ENCODE data around the gene METTL16. TPM values are rescaled to one million over a fixed set of nuclear protein-coding genes. Genes with fewer than 3 reads are reported as not detected.

Gene METTL16
- total RNA-seq, 1 experiment from 2014 or later, result 37.6 TPM

DNA sequence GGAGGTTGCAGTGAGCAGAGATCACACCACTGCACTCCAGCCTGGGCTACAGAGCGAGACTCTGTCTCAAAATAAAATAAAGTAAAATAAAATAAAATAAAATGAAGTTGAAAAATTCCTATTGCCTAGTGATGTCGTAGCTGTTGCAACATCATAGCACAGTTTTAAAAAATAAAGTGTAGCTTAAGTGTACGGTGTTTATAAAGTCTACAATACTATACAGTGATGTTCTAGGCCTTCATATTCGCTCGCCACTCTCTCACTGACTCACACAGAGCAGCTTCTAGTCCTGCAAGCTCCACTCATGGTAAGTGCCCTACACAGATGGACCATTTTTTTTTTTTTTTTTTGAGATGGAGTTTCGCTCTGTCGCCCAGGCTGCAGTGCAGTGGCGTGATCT lies 67.3 kb downstream of the METTL16 start:
- ATAC-seq (no peak), DNase-seq (ENCODE audit: low read depth, low spot score) (no peak)
- H3K27ac ChIP-seq (ENCODE audit: low read depth, low read length), result no peak overlapping the region
- peaks cover 0 to 4% of the 10 kb centered on the region in 2 experiments; a peak in 1 of 4 replicates for H3K9me3 ChIP-seq (ENCODE audit: control insufficient read depth in 1 of 2, insufficient read depth in 1 of 2, low read depth in 1 of 2, low read length in 2 of 2)
- ChIA-PET RAD21 (ENCODE audit: low non-redundant PET in 1 of 2, low total read pairs in 2 of 2, uncharacterized antibody in 2 of 2, unreplicated experiment in 2 of 2) (no interaction called here), CTCF (no interaction called here), POLR2A (no interaction called here)
- H3K36me3 ChIP-seq (ENCODE audit: control insufficient read depth in 1 of 2, insufficient read depth in 2 of 2, low read length in 2 of 2), result peaks cover 8 to 13% of the 10 kb centered on the region in 2 experiments; a peak in 3 of 4 replicates
- no TSS peak for BruUV-seq (replicated peaks)
- no peak overlapping the region for H2AFZ ChIP-seq (ENCODE audit: low read depth, low read length, poor library complexity, severe bottlenecking)
- no peak overlapping the region for H3K4me3 ChIP-seq (replicated peaks in 1 of 2; ENCODE audit: low read depth in 1 of 2, low read length in 2 of 2)
- H3K4me1 ChIP-seq (ENCODE audit: control insufficient read depth in 1 of 2, insufficient read depth in 2 of 2, low read length in 2 of 2), result no peaks in the 10 kb centered on the region
- peaks cover 4% of the 10 kb centered on the region; the same call in 1 of the 2 replicates for H3K79me2 ChIP-seq (ENCODE audit: insufficient read depth, low read length)
- H3K4me2 ChIP-seq (ENCODE audit: low read length), result no peak overlapping the region
- no peaks in the 10 kb centered on the region for H3K27me3 ChIP-seq (ENCODE audit: insufficient read depth, low read length)
- no peak overlapping the region for H3K9ac ChIP-seq (ENCODE audit: low read length)
- no peaks in the 10 kb centered on the region for H4K20me1 ChIP-seq (ENCODE audit: insufficient read depth)
- TF ChIP-seq ELF1 (IDR thresholded peaks at IDR 0.05; ENCODE audit: borderline replicate concordance, low read depth), result no peak
- TF ChIP-seq JUND (IDR thresholded peaks at IDR 0.05), result no peak
- TF ChIP-seq, protein P1, sequence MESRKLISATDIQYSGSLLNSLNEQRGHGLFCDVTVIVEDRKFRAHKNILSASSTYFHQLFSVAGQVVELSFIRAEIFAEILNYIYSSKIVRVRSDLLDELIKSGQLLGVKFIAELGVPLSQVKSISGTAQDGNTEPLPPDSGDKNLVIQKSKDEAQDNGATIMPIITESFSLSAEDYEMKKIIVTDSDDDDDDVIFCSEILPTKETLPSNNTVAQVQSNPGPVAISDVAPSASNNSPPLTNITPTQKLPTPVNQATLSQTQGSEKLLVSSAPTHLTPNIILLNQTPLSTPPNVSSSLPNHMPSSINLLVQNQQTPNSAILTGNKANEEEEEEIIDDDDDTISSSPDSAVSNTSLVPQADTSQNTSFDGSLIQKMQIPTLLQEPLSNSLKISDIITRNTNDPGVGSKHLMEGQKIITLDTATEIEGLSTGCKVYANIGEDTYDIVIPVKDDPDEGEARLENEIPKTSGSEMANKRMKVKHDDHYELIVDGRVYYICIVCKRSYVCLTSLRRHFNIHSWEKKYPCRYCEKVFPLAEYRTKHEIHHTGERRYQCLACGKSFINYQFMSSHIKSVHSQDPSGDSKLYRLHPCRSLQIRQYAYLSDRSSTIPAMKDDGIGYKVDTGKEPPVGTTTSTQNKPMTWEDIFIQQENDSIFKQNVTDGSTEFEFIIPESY (IDR thresholded peaks at IDR 0.05; ENCODE audit: extremely low read depth, insufficient replicate concordance, low read length), result no peak
- no peak for TF ChIP-seq EZH2 (IDR thresholded peaks at IDR 0.05)
- intact Hi-C loops (cut with micrococcal nuclease), result no loop called here
- no peaks in the 10 kb centered on the region for H3K9me2 ChIP-seq (ENCODE audit: insufficient read depth)

DNA sequence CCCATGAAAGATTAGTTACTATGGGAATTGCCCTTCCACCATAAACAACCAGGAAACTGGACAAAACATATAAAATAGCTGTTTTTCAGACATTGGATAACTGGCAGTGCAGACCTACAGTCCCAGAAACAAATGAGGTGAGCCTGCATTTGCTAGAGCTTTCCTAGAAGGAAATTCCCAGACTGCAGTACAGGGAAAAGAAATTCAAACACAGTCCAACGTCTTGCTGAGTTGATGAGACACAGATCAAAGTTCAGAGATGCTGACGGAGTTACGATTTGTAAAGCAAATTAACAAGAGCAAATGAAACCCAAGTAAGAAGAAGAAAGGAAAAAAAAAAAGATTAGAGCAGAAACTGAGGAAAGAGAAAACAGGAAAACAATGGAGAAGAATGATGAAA lies 69.5 kb downstream of the METTL16 start:
- BruUV-seq (replicated peaks), result no TSS peak
- intact Hi-C loops (cut with micrococcal nuclease), result no loop called here
- no peak overlapping the region for H2AFZ ChIP-seq (ENCODE audit: low read depth, low read length, poor library complexity, severe bottlenecking)

More for the DNA sequence above, 69.5 kb downstream of the METTL16 start:
- no peak for ATAC-seq
- peaks cover 10 to 28% of the 10 kb centered on the region in 2 experiments for H3K36me3 ChIP-seq (ENCODE audit: control insufficient read depth in 1 of 2, insufficient read depth in 2 of 2, low read length in 2 of 2)
- H3K27ac ChIP-seq (ENCODE audit: low read depth, low read length), result no peak overlapping the region
- H3K4me2 ChIP-seq (ENCODE audit: low read length), result no peak overlapping the region
- H3K4me1 ChIP-seq (ENCODE audit: control insufficient read depth in 1 of 2, insufficient read depth in 2 of 2, low read length in 2 of 2), result no peaks in the 10 kb centered on the region
- peaks cover 0 to 4% of the 10 kb centered on the region in 2 experiments; a peak in 1 of 4 replicates for H3K9me3 ChIP-seq (ENCODE audit: control insufficient read depth in 1 of 2, insufficient read depth in 1 of 2, low read depth in 1 of 2, low read length in 2 of 2)
- POLR2A ChIA-PET, result no interaction called here
- RAD21 ChIA-PET (ENCODE audit: low non-redundant PET in 1 of 2, low total read pairs in 2 of 2, uncharacterized antibody in 2 of 2, unreplicated experiment in 2 of 2), result no interaction called here
- DNase-seq (ENCODE audit: low read depth, low spot score), result no peak
- no peak for TF ChIP-seq POLR2A (IDR thresholded peaks at IDR 0.05; ENCODE audit: borderline replicate concordance, extremely low read depth, insufficient read depth, insufficient read length)
- TF ChIP-seq, protein P2, sequence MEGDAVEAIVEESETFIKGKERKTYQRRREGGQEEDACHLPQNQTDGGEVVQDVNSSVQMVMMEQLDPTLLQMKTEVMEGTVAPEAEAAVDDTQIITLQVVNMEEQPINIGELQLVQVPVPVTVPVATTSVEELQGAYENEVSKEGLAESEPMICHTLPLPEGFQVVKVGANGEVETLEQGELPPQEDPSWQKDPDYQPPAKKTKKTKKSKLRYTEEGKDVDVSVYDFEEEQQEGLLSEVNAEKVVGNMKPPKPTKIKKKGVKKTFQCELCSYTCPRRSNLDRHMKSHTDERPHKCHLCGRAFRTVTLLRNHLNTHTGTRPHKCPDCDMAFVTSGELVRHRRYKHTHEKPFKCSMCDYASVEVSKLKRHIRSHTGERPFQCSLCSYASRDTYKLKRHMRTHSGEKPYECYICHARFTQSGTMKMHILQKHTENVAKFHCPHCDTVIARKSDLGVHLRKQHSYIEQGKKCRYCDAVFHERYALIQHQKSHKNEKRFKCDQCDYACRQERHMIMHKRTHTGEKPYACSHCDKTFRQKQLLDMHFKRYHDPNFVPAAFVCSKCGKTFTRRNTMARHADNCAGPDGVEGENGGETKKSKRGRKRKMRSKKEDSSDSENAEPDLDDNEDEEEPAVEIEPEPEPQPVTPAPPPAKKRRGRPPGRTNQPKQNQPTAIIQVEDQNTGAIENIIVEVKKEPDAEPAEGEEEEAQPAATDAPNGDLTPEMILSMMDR (IDR thresholded peaks at IDR 0.05 in 2 of 3, conservative IDR thresholded peaks at IDR 0.05 in 1 of 3; ENCODE audit: borderline replicate concordance in 1 of 3, insufficient read depth in 1 of 3, low read depth in 2 of 3, low read length in 2 of 3), result no peak
- no peak for TF ChIP-seq YY1 (IDR thresholded peaks at IDR 0.05; ENCODE audit: extremely low read depth, insufficient replicate concordance, low read depth, low read length)
- TF ChIP-seq TCF7L2 (IDR thresholded peaks at IDR 0.05; ENCODE audit: borderline replicate concordance, extremely low read depth, insufficient read depth, insufficient read length), result no peak
- TF ChIP-seq ZFX (IDR thresholded peaks at IDR 0.05), result no peak
- no peak for TF ChIP-seq CBX3 (IDR thresholded peaks at IDR 0.05; ENCODE audit: low read depth)
- no peak for TF ChIP-seq SIN3A (IDR thresholded peaks at IDR 0.05; ENCODE audit: low read depth)
- no peak for TF ChIP-seq EGR1 (IDR thresholded peaks at IDR 0.05; ENCODE audit: low read depth)
- no peaks in the 10 kb centered on the region for H3K9me2 ChIP-seq (ENCODE audit: insufficient read depth)
- H3K9ac ChIP-seq (ENCODE audit: low read length), result no peak overlapping the region
- H3K79me2 ChIP-seq (ENCODE audit: insufficient read depth, low read length), result 0 out of 2 replicates have a peak, but pooled peaks cover 3% of the 10 kb centered on the region
- no peaks in the 10 kb centered on the region for H4K20me1 ChIP-seq (ENCODE audit: insufficient read depth)
- H3K27me3 ChIP-seq (ENCODE audit: insufficient read depth, low read length), result no peaks in the 10 kb centered on the region
- H3K4me3 ChIP-seq (replicated peaks in 1 of 2; ENCODE audit: low read depth in 1 of 2, low read length in 2 of 2), result no peak overlapping the region
- CTCF ChIA-PET, result no interaction called here

All from HCT116 (cell line).